ENCODE measurements around the gene TMEM14B.
"Not testable (repeated sequence)": the region's sequence is repeated elsewhere in the genome, so short reads cannot be mapped to it uniquely, and the experiment has no call there.

The TMEM14B gene

GRCh38 chr6:10747251-10747972 is at the start of gene TMEM14B:
TMEM14B (plus strand) TSS chr6:10747805; CDS start chr6:10749246, 1,441 bp downstream.
- no peaks in the 10 kb centered on the region for H3K36me3 Mint-ChIP-seq
- peak within 1 kb of the TSS; percentile 84 for H3K27ac Mint-ChIP-seq
- peak within 1 kb of the TSS; percentile 91 for H3K4me3 Mint-ChIP-seq
- no peaks in the 10 kb centered on the region for H3K27me3 Mint-ChIP-seq
- no peaks in the 10 kb centered on the region for H3K9me3 Mint-ChIP-seq
- H3K4me1 Mint-ChIP-seq, result peaks cover 48% of the 10 kb centered on the region

- H3K36me3 Mint-ChIP-seq, result peaks cover 3% of the 10 kb centered on the region
- H3K27me3 Mint-ChIP-seq, result no peaks in the 10 kb centered on the region
- H3K4me1 Mint-ChIP-seq, result no peaks in the 10 kb centered on the region
- no peaks in the 10 kb centered on the region for H3K9me3 Mint-ChIP-seq
- no peak overlapping the region for H3K4me3 Mint-ChIP-seq
- peak overlapping the region; percentile 72 for H3K27ac Mint-ChIP-seq
These were observed 33.6 kb upstream of the TMEM14B start for GRCh38 chr6:10713962-10714361.

- H3K4me1 Mint-ChIP-seq, result peaks cover 38% of the 10 kb centered on the region
- no peaks in the 10 kb centered on the region for H3K27me3 Mint-ChIP-seq
- H3K36me3 Mint-ChIP-seq, result no peaks in the 10 kb centered on the region
- H3K9me3 Mint-ChIP-seq, result no peaks in the 10 kb centered on the region
- peak overlapping the region; percentile 87 for H3K4me3 Mint-ChIP-seq
- H3K27ac Mint-ChIP-seq, result peak overlapping the region; percentile 79
These were observed 28.2 kb upstream of the TMEM14B start for GRCh38 chr6:10719296-10719963.

- Mint-ChIP-seq H3K27me3 (no peaks in the 10 kb centered on the region), H3K9me3 (no peaks in the 10 kb centered on the region), H3K4me3 (peak overlapping the region; percentile 87), H3K27ac (peak overlapping the region; percentile 79), H3K36me3 (no peaks in the 10 kb centered on the region), H3K4me1 (peaks cover 41% of the 10 kb centered on the region)
These were observed 27.7 kb upstream of the TMEM14B start for GRCh38 chr6:10719964-10720264.

GRCh38 chr6:10720265-10720959 is 27.2 kb upstream of the TMEM14B start:
- Mint-ChIP-seq H3K4me1 (peaks cover 46% of the 10 kb centered on the region), H3K4me3 (peak overlapping the region; percentile 87), H3K36me3 (no peaks in the 10 kb centered on the region), H3K27me3 (no peaks in the 10 kb centered on the region), H3K27ac (peak overlapping the region; percentile 12), H3K9me3 (no peaks in the 10 kb centered on the region)

GRCh38 chr6:10720960-10721849 is 26.4 kb upstream of the TMEM14B start:
- peaks cover 50% of the 10 kb centered on the region for H3K4me1 Mint-ChIP-seq
- H3K9me3 Mint-ChIP-seq, H3K36me3 Mint-ChIP-seq, H3K27me3 Mint-ChIP-seq: not testable (repeated sequence)
- H3K4me3 Mint-ChIP-seq, result peak overlapping the region; percentile 96
- H3K27ac Mint-ChIP-seq, result peak overlapping the region; percentile 82

- H3K9me3 Mint-ChIP-seq, result no peaks in the 10 kb centered on the region
- peak overlapping the region; percentile 82 for H3K27ac Mint-ChIP-seq
- peak overlapping the region; percentile 96 for H3K4me3 Mint-ChIP-seq
- no peaks in the 10 kb centered on the region for H3K36me3 Mint-ChIP-seq
- no peaks in the 10 kb centered on the region for H3K27me3 Mint-ChIP-seq
- H3K4me1 Mint-ChIP-seq, result peaks cover 51% of the 10 kb centered on the region
These were observed 25.6 kb upstream of the TMEM14B start for GRCh38 chr6:10721850-10722569.

GRCh38 chr6:10722570-10722819 is 25.1 kb upstream of the TMEM14B start:
- no peaks in the 10 kb centered on the region for H3K9me3 Mint-ChIP-seq
- no peaks in the 10 kb centered on the region for H3K27me3 Mint-ChIP-seq
- peak overlapping the region; percentile 96 for H3K4me3 Mint-ChIP-seq
- peaks cover 2% of the 10 kb centered on the region for H3K36me3 Mint-ChIP-seq
- H3K4me1 Mint-ChIP-seq, result peaks cover 54% of the 10 kb centered on the region
- peak overlapping the region; percentile 71 for H3K27ac Mint-ChIP-seq

- Mint-ChIP-seq H3K9me3 (no peaks in the 10 kb centered on the region), H3K4me3 (peak within 1 kb of the TSS; percentile 96), H3K4me1 (peaks cover 56% of the 10 kb centered on the region), H3K27ac (peak within 1 kb of the TSS; percentile 95), H3K36me3 (peaks cover 3% of the 10 kb centered on the region), H3K27me3 (no peaks in the 10 kb centered on the region)
These were observed 24.6 kb upstream of the TMEM14B start, which contains the start of gene TMEM14C for GRCh38 chr6:10722820-10723566. TMEM14C (plus strand) TSS chr6:10723070; CDS start chr6:10724614, 1,544 bp downstream.

- Mint-ChIP-seq H3K36me3 (peaks cover 4% of the 10 kb centered on the region), H3K27me3 (no peaks in the 10 kb centered on the region), H3K27ac (peak overlapping the region; percentile 95), H3K9me3 (no peaks in the 10 kb centered on the region), H3K4me3 (peak overlapping the region; percentile 96), H3K4me1 (peaks cover 58% of the 10 kb centered on the region)
These were observed 24.1 kb upstream of the TMEM14B start for GRCh38 chr6:10723567-10723881.

- Mint-ChIP-seq H3K4me3 (no peak overlapping the region), H3K27ac (no peak overlapping the region), H3K4me1 (peaks cover 52% of the 10 kb centered on the region), H3K27me3 (no peaks in the 10 kb centered on the region), H3K9me3 (no peaks in the 10 kb centered on the region), H3K36me3 (peaks cover 5% of the 10 kb centered on the region)
These were observed 22.6 kb upstream of the TMEM14B start for GRCh38 chr6:10725044-10725443.

- Mint-ChIP-seq H3K27me3 (no peaks in the 10 kb centered on the region), H3K4me1 (peaks cover 52% of the 10 kb centered on the region), H3K36me3 (peaks cover 7% of the 10 kb centered on the region), H3K4me3 (no peak overlapping the region), H3K9me3 (no peaks in the 10 kb centered on the region), H3K27ac (no peak overlapping the region)
These were observed 21.9 kb upstream of the TMEM14B start for GRCh38 chr6:10725716-10726115.

GRCh38 chr6:10730254-10730653 is 17.4 kb upstream of the TMEM14B start:
- Mint-ChIP-seq H3K27me3 (no peaks in the 10 kb centered on the region), H3K4me3 (no peak overlapping the region), H3K27ac (no peak overlapping the region), H3K4me1 (peaks cover 14% of the 10 kb centered on the region), H3K36me3 (peaks cover 7% of the 10 kb centered on the region), H3K9me3 (no peaks in the 10 kb centered on the region)

- no peak overlapping the region for H3K4me3 Mint-ChIP-seq
- peak overlapping the region; percentile 53 for H3K27ac Mint-ChIP-seq
- H3K36me3 Mint-ChIP-seq, result peaks cover 2% of the 10 kb centered on the region
- H3K27me3 Mint-ChIP-seq, result no peaks in the 10 kb centered on the region
- H3K9me3 Mint-ChIP-seq, result no peaks in the 10 kb centered on the region
- no peaks in the 10 kb centered on the region for H3K4me1 Mint-ChIP-seq
These were observed 14.4 kb upstream of the TMEM14B start for GRCh38 chr6:10733151-10733715.

Data from activated naive CD4-positive, alpha-beta T cell treated with anti-CD3 and anti-CD28 coated beads, Interleukin-2, amount 50 U/mL, for 24 hours (primary cell).